NOMO-1 treated with DMSO at 0.1 percent for 48 hours (cell line): Measurements from ENCODE around the gene CT47C1.
A peak's percentile ranks its signal among the peaks of the same experiment; 100 is the strongest.

Experiments
- DNase-seq: peaks from one replicate; lab custom pipeline; 2025; ENCODE audit not compliant: unreplicated experiment; lab: John Stamatoyannopoulos, UW

CT47C1 gene

GRCh38 chrX:119073200-119073905 is 560 bp downstream of the CT47C1 start:
- DNase-seq = no peak

GRCh38 chrX:119073911-119074310 is 1.1 kb downstream of the CT47C1 start:
- no peak for DNase-seq

GRCh38 chrX:119075270-119076025 is 2.7 kb downstream of the CT47C1 start:
- no peak for DNase-seq

DNA sequence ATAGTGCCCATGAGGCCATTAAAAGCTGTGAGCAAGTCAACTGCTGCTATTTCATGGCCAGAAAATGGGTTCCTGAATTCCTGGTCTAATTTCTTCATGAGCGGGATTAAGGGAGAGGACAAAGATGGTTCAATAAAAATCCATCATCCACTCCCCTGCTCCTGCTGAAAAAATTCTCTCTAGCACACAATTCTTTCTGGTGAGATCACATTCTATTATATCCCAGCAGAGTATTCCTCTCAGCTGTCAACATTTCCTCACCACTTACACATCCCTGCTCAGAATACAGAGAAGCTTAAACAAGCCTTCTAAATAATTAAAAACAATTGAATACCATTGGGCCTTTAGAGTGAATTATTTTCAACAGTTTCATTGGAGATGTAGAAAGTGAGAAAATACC is 9.5 kb downstream of the CT47C1 start:
- no peak for DNase-seq

DNA sequence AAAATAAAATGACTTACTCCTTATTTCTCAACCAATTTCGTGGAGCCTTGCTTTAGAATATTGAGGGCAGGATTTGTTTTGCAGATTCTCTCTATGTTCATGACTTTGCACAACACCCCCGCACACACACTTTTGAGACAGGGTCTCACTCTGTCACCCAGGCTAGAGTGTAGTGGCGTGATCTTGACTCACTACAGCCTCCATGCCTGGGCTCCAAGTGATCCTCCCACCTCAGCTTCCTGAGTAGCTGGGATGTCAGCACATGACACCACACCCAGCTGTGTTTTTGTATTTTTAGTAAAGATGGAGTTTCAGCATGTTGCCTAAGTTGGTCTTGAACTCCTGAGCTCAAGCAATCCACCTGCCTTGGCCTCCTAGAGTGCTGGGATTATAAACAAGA is 12.0 kb downstream of the CT47C1 start:
- DNase-seq = no peak

DNA sequence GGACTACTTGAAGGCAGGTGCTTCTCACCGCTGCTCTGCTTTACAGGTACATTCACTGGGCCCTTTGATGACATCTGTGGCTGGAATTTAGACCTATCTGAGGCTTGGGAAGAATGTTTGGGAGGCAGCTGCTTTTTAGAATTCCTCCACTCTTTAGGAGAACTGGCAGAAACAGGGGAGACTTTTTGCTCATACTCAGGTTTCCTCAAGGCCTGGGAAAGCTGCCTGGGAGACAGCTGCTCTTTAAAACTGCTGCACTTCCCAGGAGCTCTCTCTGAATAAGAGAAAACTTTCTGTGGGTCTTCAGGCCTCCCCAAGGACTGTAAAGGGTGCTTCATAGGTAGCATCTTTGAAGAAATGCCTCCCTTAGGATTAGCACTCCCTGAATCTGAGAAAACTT is 14.3 kb downstream of the CT47C1 start:
- no peak for DNase-seq

DNA sequence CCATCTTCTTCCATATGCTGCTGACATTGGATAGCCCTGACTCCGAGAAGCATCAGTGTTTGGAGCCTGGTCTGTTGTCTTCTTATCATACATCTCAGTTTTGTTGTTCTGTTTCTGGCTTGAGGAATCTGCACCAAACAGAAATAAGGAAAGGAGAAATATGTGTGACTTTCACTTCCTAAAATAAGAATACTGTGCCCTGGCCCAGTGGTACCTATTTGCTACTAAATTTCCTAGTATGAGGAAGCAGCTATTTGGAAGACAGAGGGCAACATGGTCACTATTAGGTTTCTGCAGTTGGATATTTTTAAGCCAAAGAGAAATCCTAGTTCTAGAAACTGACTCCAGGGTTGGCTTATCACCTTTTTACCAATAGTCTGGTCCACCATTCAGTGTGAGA is 16.8 kb downstream of the CT47C1 start:
- peak; percentile 65 for DNase-seq

DNA sequence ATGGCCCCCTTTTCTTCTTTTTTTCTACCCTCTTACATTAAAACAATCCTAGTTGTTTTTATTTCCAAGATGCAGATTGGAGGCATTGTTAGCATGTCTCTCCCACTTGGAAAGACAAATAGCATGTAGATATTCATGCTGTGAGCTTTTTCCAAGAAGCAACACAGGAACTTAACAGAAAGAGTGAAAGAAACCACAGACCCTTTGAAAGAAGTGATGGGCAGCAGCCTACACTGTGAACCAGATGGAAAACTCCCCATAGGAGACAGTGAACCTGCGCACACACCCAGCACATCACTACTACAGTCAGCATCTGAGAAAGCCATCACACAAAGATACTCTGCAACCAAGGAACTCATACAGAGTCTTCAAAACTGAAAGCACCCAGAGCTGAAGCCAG is 17.8 kb downstream of the CT47C1 start:
- no peak for DNase-seq

DNA sequence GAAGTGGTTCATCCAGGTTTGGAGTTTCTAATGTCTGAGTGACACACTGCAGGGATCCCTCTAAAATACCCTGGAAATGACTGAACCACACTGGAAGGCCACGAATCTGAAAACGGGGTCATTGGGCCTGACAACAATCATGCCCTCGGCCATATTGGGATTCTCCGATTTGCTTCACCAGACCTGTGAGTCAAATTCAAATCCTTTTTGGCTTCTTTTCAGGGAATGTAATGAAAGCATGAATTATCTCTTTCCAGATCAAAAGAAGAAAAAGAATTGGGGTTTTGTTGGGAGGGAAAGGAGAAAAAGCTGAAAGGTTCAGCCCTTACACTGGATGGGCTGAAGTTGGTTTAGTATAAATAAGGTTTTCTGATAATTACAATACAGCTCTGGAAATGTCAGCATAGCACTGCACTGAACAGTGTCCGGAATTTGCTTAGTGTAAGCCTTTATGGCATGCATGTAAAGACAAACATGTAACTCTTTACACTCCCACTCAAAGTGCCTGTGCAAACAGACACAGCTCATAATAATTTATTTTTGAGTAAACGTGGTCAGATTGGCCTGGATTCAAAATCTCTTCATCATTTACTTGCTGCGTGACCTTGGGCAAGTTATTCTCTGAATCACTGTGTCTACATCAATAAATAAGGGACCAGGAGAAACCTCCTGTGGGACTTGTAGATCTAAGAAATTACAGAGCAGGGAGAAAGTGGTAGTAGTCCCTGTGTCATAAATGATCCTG is 21.4 kb downstream of the CT47C1 start:
- no peak for DNase-seq

DNA sequence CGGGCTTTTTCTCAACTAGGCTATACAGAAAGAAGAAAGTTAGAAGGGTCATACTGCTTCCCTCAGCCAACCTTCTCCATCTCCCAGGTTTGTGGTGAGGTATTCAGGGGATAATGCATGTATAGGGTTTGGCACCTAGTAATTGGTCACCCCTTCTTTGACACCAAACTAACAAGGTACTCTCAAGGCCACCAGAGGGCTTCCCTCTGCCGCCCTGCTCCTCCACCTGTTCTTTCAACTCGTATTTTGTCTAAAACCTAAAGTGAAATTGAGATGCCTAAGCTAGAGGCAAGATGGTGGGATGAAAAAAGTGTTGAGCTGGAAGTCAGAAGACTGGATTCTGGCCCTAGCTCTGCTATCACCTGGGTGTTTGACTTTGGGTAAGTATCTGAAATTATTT is 22.0 kb downstream of the CT47C1 start:
- DNase-seq = no peak

DNA sequence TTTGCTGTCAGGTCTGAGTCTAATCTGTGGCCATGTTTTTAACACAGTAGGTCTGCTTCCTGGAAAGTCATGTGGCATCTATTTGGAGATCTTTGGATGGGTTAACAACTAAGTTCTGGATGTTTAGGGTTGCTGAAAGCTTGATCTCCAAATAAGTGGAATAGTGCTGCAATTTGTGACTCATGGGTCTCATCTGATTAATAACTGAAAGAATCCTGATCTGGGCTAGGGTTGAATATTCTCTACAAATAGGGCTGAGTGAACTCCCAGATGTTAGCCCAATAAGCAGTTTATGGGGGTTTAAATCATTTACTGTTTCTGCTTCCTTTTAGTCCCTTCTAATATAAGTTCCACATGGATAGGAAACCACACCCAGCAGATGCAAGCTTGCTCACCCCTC is 23.1 kb downstream of the CT47C1 start:
- no peak for DNase-seq

DNA sequence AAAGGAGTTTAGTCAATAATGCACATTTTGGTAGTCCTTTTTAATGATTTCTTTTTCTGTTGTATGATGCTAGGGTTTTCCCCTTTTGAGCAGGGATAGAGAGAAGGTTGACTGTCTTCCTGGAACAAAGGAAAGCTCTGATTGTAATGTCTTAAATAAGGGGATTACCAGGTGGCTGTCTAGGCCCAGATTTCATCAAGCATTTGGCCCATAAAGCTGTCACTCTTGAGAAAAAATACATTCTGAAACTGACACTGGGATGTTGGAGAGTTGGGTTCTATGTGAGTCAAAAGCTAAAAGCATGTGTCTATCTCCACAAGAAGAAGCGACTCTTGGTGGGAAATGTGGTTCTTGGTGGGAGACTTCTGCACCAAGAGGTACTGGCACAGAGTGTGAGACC is 28.4 kb downstream of the CT47C1 start:
- no peak for DNase-seq

- DNase-seq = no peak
These were observed 33.0 kb downstream of the CT47C1 start for GRCh38 chrX:119105826-119106225.

DNA sequence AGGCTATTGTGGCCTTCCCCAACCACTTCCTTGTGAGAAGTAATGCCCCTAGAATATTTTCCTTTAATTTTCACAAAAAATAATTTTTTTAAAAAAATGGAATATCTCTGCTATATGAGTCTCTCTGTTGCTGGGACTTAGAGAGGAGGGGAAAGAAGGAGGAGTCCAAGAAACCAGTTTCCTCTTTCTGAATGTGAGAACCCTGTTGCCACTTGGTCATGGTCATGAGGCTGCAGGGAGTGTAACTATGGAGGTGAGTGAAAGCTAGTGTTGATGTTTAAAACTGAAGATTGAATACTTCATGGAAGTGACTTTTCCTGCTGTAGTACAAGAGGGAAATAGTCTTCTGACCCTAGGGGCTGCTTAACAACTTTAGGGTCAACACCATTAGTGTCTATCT is 34.4 kb downstream of the CT47C1 start:
- no peak for DNase-seq

DNA sequence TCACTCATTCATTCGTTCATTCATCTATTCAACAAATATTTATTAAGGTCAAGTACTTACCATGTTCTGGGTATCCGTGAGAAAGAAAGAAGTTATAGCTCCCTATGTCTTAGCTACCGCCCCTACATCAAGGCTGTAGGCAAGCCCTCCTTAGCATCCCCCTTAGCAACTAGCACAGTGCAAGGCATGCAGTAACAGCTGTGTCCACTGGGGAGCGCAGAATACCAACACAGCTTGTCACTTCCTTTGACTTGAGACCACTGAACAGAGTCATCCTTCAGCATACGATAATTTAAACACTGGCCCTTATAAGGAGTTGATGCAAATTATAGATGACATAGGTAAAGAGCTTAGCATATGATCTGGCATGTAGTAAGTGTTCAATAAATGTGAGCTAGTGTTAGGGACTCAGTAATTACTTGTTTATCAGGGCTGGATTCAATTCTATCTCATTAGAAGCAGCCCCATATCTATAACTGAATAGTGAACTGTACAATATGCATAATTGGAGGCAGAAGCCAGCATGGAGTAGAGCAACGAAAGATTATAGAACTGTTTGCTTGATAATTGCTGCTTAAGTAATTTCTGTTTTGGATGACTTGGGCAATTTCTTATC is 46.1 kb downstream of the CT47C1 start:
- DNase-seq = peak; percentile 32

- no peak for DNase-seq
These were observed 48.5 kb downstream of the CT47C1 start for GRCh38 chrX:119121341-119121740.
